HG03280 (cell line): Measurements from ENCODE around the gene ILK.

Experiments used
- ATAC-seq: cut with Tn5 transposase; IDR thresholded peaks from one replicate; pipeline ENCODE4 v1.9.1; 2021; ENCODE audit warnings: mild to moderate bottlenecking, moderate library complexity; ENCODE audit not compliant: unreplicated experiment

Gene ILK

GRCh38 chr11:6633422-6634408 lies 30.1 kb downstream of the ILK start:
- no peak for ATAC-seq

- ATAC-seq: no peak
These were observed 31.0 kb downstream of the ILK start for GRCh38 chr11:6634534-6634933.

- no peak for ATAC-seq
These were observed 31.7 kb downstream of the ILK start for GRCh38 chr11:6635082-6635932.

GRCh38 chr11:6636480-6636879 lies 32.9 kb downstream of the ILK start:
- ATAC-seq: no peak

GRCh38 chr11:6637871-6638270 lies 34.3 kb downstream of the ILK start:
- no peak for ATAC-seq

- ATAC-seq: no peak
These were observed 34.9 kb downstream of the ILK start for GRCh38 chr11:6638429-6638828.

- ATAC-seq: no peak
These were observed 36.7 kb downstream of the ILK start for GRCh38 chr11:6640036-6640984.

- ATAC-seq: no peak
These were observed 37.6 kb downstream of the ILK start for GRCh38 chr11:6640985-6641701.

GRCh38 chr11:6642957-6643356 lies 39.4 kb downstream of the ILK start:
- ATAC-seq: no peak

GRCh38 chr11:6646071-6646470 lies 42.5 kb downstream of the ILK start:
- ATAC-seq: no peak

- no peak for ATAC-seq
These were observed 43.0 kb downstream of the ILK start for GRCh38 chr11:6646576-6646917.

- ATAC-seq: peak; percentile 88
These were observed 43.5 kb downstream of the ILK start for GRCh38 chr11:6646918-6647679.

GRCh38 chr11:6647836-6648235 lies 44.3 kb downstream of the ILK start:
- no peak for ATAC-seq

- no peak for ATAC-seq
These were observed 44.9 kb downstream of the ILK start for GRCh38 chr11:6648501-6648900.

GRCh38 chr11:6650104-6650503 lies 46.5 kb downstream of the ILK start:
- no peak for ATAC-seq

- no peak for ATAC-seq
These were observed 47.4 kb downstream of the ILK start for GRCh38 chr11:6650980-6651379.

- no peak for ATAC-seq
These were observed 48.6 kb downstream of the ILK start for GRCh38 chr11:6652182-6652581.

- ATAC-seq: no peak
These were observed 49.5 kb downstream of the ILK start for GRCh38 chr11:6653097-6653496.

- no peak for ATAC-seq
These were observed 50.1 kb downstream of the ILK start for GRCh38 chr11:6653656-6654055.
